SK-N-SH (cell line): Measurements from ENCODE around the gene DSCAML1. TPM values are rescaled to one million over a fixed set of nuclear protein-coding genes. Genes with fewer than 3 reads are reported as not detected.

Experiments used
- CTCF ChIA-PET: fragments of 300-600, 350-600 bp; formaldehyde crosslinking; extraction: SDS; loops from one replicate; lab custom pipeline; 2021; lab: Yijun Ruan, JAX
- POLR2A ChIA-PET: fragments of 350-600 bp; sonication (Branson Sonifier 250); formaldehyde crosslinking; extraction: SDS; loops from one replicate; lab custom pipeline; 2020; ENCODE audit warnings: antibody characterized with exemption, inconsistent platforms; lab: Yijun Ruan, JAX
- DNase-seq: peaks from one replicate; pipeline ENCODE4 v3.0.0; 2012
- H2AFZ ChIP-seq: fragments of 200-600 bp; sonication (generic); 2 replicates; pipeline ENCODE4 v1.8.1; 2016; ENCODE audit warnings: antibody characterized with exemption, mild to moderate bottlenecking, low read depth
- H3F3A ChIP-seq: fragments of 200-600 bp; sonication (generic); replicated peaks from 2 replicates; pipeline ENCODE3; 2016; ENCODE audit warnings: antibody characterized with exemption, mild to moderate bottlenecking; ENCODE audit not compliant: insufficient read depth
- H3K27ac ChIP-seq, 2 experiments: fragments of 200-500 bp in 1 of 2; fragments of 200-600 bp in 1 of 2; sonication (Bioruptor generic) in 1 of 2; sonication (generic), shearing (Covaris generic) in 1 of 2; 2 replicates each; pipeline versions ENCODE4 v1.5.1 to v1.6.1; 2014 to 2016; ENCODE audit warnings: low read depth in 2 of 2, inconsistent platforms in 1 of 2, low read length in 1 of 2, mild to moderate bottlenecking in 1 of 2, mixed read lengths in 1 of 2
- H3K27me3 ChIP-seq: fragments of 200-600 bp; sonication (generic), shearing (Covaris generic); 2 replicates; pipeline ENCODE4 v1.6.1; 2016; ENCODE audit warnings: mixed run types; ENCODE audit not compliant: insufficient read depth
- H3K36me3 ChIP-seq, 2 experiments: fragments of 200-500 bp in 1 of 2; fragments of 200-600 bp in 1 of 2; sonication (Bioruptor generic) in 1 of 2; sonication (generic) in 1 of 2; replicated peaks in 1 of 2; 2 replicates each; pipeline versions ENCODE3 to v1.5.1; 2014 to 2016; ENCODE audit warnings: low read length in 1 of 2, mild to moderate bottlenecking in 1 of 2; ENCODE audit not compliant: insufficient read depth in 2 of 2, control insufficient read depth in 1 of 2
- H3K4me1 ChIP-seq, 2 experiments: fragments of 200-500 bp in 1 of 2; fragments of 200-600 bp in 1 of 2; sonication (Bioruptor generic) in 1 of 2; sonication (generic), shearing (Covaris generic) in 1 of 2; 2 replicates each; pipeline versions ENCODE4 v1.5.1 to v1.6.1; 2014 to 2016; ENCODE audit warnings: low read depth in 1 of 2, low read length in 1 of 2, mixed run types in 1 of 2; ENCODE audit not compliant: insufficient read depth in 2 of 2, control insufficient read depth in 1 of 2
- H3K4me2 ChIP-seq: fragments of 200-600 bp; sonication (generic), shearing (Covaris generic); 2 replicates; pipeline ENCODE4 v1.6.1; 2017; ENCODE audit warnings: mixed run types
- H3K4me3 ChIP-seq, 2 experiments: fragments of 200-500 bp in 1 of 2; fragments of 200-600 bp in 1 of 2; sonication (Bioruptor generic) in 1 of 2; sonication (generic), shearing (Covaris generic) in 1 of 2; 2 replicates each; pipeline versions ENCODE4 v1.5.1 to v1.8.1; 2014 to 2016; ENCODE audit warnings: low read depth in 2 of 2, inconsistent platforms in 1 of 2, low read length in 1 of 2, mild to moderate bottlenecking in 1 of 2, mixed read lengths in 1 of 2, moderate library complexity in 1 of 2
- H3K79me2 ChIP-seq: fragments of 200-600 bp; sonication (generic); 2 replicates; pipeline ENCODE4 v1.8.1; 2017; ENCODE audit warnings: mild to moderate bottlenecking; ENCODE audit not compliant: insufficient read depth
- H3K9ac ChIP-seq: fragments of 200-600 bp; sonication (generic); 2 replicates; pipeline ENCODE4 v1.6.1; 2017; ENCODE audit warnings: mixed run types
- H3K9me2 ChIP-seq: fragments of 200-600 bp; sonication (generic); 2 replicates; pipeline ENCODE4 v1.6.1; 2017; ENCODE audit warnings: mixed run types
- H3K9me3 ChIP-seq: fragments of 200-600 bp; sonication (generic); 2 replicates; pipeline ENCODE4 v1.6.1; 2017; ENCODE audit warnings: mixed run types, mild to moderate bottlenecking, moderate library complexity
- H4K20me1 ChIP-seq: fragments of 200-600 bp; sonication (generic); 2 replicates; pipeline ENCODE4 v1.6.1; 2017; ENCODE audit warnings: mild to moderate bottlenecking, mixed run types; ENCODE audit not compliant: insufficient read depth
- ELF1 ChIP-seq: IDR thresholded peaks from 2 replicates; pipeline ENCODE4 v1.4.0; 2012
- FOXJ3 ChIP-seq: sonication (generic); formaldehyde crosslinking; IDR thresholded peaks from 2 replicates; pipeline ENCODE4 v1.5.1; 2020; ENCODE audit warnings: mild to moderate bottlenecking, missing genetic modification reagents
- RFX5 ChIP-seq: IDR thresholded peaks from 2 replicates; pipeline ENCODE4 v1.6.1; 2012; ENCODE audit warnings: mild to moderate bottlenecking, improper control_type of control experiment, low read length
- TEAD4 ChIP-seq: IDR thresholded peaks from 2 replicates; pipeline ENCODE4 v1.4.0; 2012; ENCODE audit warnings: mild to moderate bottlenecking, borderline replicate concordance; ENCODE audit not compliant: insufficient read depth
- polyA plus RNA-seq, 3 experiments: library from polyadenylated mRNA; depleted of rRNA; stranded (reverse); fragments of >200 nt; gene quantifications; 2 replicates each; pipeline ENCODE4 v1.2.3, GENCODE V29; 2012
- TF ChIP-seq, protein P1 (sequence below): IDR thresholded peaks from 2 replicates; pipeline ENCODE4 v1.4.0; 2012; ENCODE audit warnings: low read depth, borderline replicate concordance
- TF ChIP-seq, protein P2 (sequence below): IDR thresholded peaks from 2 replicates; pipeline ENCODE4; 2012
- TF ChIP-seq, protein P3 (sequence below): IDR thresholded peaks from 2 replicates; pipeline ENCODE4 v1.4.0; 2012; ENCODE audit warnings: low read depth, borderline replicate concordance
- TF ChIP-seq, protein P4 (sequence below): IDR thresholded peaks from 2 replicates; pipeline ENCODE4 v1.4.0; 2012; ENCODE audit warnings: low read depth
- TF ChIP-seq, protein P5 (sequence below): IDR thresholded peaks from 2 replicates; pipeline ENCODE4 v1.6.1; 2012; ENCODE audit warnings: mild to moderate bottlenecking, low read depth, low read length, moderate library complexity

Gene DSCAML1
- polyA plus RNA-seq, 1 of the 3 experiments (the other 2 are of a cell fraction) = not detected

DNA sequence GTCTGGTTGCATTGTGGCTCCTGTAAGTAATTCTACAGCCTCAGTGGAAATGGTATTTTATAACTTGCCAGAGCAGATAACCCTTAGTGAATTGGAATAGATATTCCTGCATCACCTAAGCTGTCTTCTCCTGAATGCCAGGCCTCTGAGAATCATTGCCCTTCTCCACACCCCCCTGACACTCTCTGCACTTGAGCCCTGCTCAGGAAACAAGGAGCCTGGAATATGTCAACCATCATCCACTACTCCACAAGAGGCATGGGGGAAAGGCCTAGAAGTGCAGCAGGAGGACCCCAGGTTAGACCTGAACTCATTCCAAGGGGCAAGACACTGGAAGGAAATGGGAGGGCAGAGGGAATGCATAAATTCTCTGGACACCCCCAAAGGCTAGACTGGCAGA lies 72.4 kb downstream of the DSCAML1 start:
- Histone ChIP-seq H3K9me3 (no peaks in the 10 kb centered on the region), H3F3A (no peaks in the 10 kb centered on the region), H3K79me2 (no peaks in the 10 kb centered on the region), H3K27ac (peak overlapping the region in 1 of 2 experiments; percentile 88; a peak in 2 of 4 replicates), H3K4me3 (no peak overlapping the region), H3K4me2 (no peak overlapping the region), H2AFZ (no peak overlapping the region), H3K27me3 (no peaks in the 10 kb centered on the region), H3K9me2 (no peaks in the 10 kb centered on the region), H4K20me1 (no peaks in the 10 kb centered on the region), H3K9ac (no peak overlapping the region), H3K4me1 (peaks cover 0 to 24% of the 10 kb centered on the region in 2 experiments; a peak in 2 of 4 replicates), H3K36me3 (no peaks in the 10 kb centered on the region)
- TF ChIP-seq, protein P1, sequence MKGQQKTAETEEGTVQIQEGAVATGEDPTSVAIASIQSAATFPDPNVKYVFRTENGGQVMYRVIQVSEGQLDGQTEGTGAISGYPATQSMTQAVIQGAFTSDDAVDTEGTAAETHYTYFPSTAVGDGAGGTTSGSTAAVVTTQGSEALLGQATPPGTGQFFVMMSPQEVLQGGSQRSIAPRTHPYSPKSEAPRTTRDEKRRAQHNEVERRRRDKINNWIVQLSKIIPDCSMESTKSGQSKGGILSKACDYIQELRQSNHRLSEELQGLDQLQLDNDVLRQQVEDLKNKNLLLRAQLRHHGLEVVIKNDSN = no peak
- TF ChIP-seq TEAD4 (no peak), FOXJ3 (CRISPR knock-in tag) (no peak), RFX5 (no peak), ELF1 (no peak)
- TF ChIP-seq, protein P2, sequence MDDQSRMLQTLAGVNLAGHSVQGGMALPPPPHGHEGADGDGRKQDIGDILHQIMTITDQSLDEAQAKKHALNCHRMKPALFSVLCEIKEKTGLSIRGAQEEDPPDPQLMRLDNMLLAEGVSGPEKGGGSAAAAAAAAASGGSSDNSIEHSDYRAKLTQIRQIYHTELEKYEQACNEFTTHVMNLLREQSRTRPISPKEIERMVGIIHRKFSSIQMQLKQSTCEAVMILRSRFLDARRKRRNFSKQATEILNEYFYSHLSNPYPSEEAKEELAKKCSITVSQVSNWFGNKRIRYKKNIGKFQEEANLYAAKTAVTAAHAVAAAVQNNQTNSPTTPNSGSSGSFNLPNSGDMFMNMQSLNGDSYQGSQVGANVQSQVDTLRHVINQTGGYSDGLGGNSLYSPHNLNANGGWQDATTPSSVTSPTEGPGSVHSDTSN = no peak
- TF ChIP-seq, protein P3, sequence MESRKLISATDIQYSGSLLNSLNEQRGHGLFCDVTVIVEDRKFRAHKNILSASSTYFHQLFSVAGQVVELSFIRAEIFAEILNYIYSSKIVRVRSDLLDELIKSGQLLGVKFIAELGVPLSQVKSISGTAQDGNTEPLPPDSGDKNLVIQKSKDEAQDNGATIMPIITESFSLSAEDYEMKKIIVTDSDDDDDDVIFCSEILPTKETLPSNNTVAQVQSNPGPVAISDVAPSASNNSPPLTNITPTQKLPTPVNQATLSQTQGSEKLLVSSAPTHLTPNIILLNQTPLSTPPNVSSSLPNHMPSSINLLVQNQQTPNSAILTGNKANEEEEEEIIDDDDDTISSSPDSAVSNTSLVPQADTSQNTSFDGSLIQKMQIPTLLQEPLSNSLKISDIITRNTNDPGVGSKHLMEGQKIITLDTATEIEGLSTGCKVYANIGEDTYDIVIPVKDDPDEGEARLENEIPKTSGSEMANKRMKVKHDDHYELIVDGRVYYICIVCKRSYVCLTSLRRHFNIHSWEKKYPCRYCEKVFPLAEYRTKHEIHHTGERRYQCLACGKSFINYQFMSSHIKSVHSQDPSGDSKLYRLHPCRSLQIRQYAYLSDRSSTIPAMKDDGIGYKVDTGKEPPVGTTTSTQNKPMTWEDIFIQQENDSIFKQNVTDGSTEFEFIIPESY = no peak
- TF ChIP-seq, protein P4, sequence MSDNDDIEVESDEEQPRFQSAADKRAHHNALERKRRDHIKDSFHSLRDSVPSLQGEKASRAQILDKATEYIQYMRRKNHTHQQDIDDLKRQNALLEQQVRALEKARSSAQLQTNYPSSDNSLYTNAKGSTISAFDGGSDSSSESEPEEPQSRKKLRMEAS = no peak
- TF ChIP-seq, protein P5, sequence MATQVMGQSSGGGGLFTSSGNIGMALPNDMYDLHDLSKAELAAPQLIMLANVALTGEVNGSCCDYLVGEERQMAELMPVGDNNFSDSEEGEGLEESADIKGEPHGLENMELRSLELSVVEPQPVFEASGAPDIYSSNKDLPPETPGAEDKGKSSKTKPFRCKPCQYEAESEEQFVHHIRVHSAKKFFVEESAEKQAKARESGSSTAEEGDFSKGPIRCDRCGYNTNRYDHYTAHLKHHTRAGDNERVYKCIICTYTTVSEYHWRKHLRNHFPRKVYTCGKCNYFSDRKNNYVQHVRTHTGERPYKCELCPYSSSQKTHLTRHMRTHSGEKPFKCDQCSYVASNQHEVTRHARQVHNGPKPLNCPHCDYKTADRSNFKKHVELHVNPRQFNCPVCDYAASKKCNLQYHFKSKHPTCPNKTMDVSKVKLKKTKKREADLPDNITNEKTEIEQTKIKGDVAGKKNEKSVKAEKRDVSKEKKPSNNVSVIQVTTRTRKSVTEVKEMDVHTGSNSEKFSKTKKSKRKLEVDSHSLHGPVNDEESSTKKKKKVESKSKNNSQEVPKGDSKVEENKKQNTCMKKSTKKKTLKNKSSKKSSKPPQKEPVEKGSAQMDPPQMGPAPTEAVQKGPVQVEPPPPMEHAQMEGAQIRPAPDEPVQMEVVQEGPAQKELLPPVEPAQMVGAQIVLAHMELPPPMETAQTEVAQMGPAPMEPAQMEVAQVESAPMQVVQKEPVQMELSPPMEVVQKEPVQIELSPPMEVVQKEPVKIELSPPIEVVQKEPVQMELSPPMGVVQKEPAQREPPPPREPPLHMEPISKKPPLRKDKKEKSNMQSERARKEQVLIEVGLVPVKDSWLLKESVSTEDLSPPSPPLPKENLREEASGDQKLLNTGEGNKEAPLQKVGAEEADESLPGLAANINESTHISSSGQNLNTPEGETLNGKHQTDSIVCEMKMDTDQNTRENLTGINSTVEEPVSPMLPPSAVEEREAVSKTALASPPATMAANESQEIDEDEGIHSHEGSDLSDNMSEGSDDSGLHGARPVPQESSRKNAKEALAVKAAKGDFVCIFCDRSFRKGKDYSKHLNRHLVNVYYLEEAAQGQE = no peak
- ChIA-PET POLR2A (interaction anchor here (2.0 kb wide), 1 partner anchor 10 kb away, joined by 6 read pairs; no protein-coding TSS in a partner anchor), CTCF (interaction anchor here (0.7 to 3.9 kb wide), 7 partner anchors 11 to 298 kb away, joined by 3 to 20 read pairs (median 6); no protein-coding TSS in a partner anchor)
- no peak for DNase-seq
